ENCODE data around the gene BTG2.
"Not testable (repeated sequence)": the region's sequence is repeated elsewhere in the genome, so short reads cannot be mapped to it uniquely, and the experiment has no call there.

The BTG2 gene

GRCh38 chr1:203296460-203297073, 8.8 kb upstream of the BTG2 start:
- H3K79me2 ChIP-seq (ENCODE audit: insufficient read depth, low read depth): no peaks in the 10 kb centered on the region
- H3K4me1 ChIP-seq (ENCODE audit: low read depth, poor library complexity, severe bottlenecking): peaks cover 100% of the 10 kb centered on the region
- no peak overlapping the region for H3K4me3 ChIP-seq (IDR thresholded peaks at IDR 0.05; ENCODE audit: insufficient read depth, low read depth, low read length)
- H3K9ac ChIP-seq: no peak overlapping the region
- H3K4me2 ChIP-seq: no peak overlapping the region; the same call in 1 of the 2 replicates
- TF ChIP-seq CTCF (conservative IDR thresholded peaks at IDR 0.05; ENCODE audit: low read depth, low read length): no peak
- H4K20me1 ChIP-seq (ENCODE audit: insufficient read depth): no peaks in the 10 kb centered on the region
- H3K36me3 ChIP-seq (ENCODE audit: insufficient read depth): no peaks in the 10 kb centered on the region
- no peak overlapping the region for H2AFZ ChIP-seq (ENCODE audit: low read depth)
- H3K27ac ChIP-seq: no peak overlapping the region; the same call in 1 of the 2 replicates
- no peaks in the 10 kb centered on the region for H3K27me3 ChIP-seq (ENCODE audit: insufficient read depth, low read depth)

GRCh38 chr1:203299169-203299568, 6.2 kb upstream of the BTG2 start:
- peak overlapping the region; percentile 84 for H3K27ac ChIP-seq
- H3K4me2 ChIP-seq: peak overlapping the region; percentile 95
- H4K20me1 ChIP-seq (ENCODE audit: insufficient read depth): no peaks in the 10 kb centered on the region
- H3K4me1 ChIP-seq (ENCODE audit: low read depth, poor library complexity, severe bottlenecking): peaks cover 100% of the 10 kb centered on the region
- H3K27me3 ChIP-seq (ENCODE audit: insufficient read depth, low read depth): no peaks in the 10 kb centered on the region
- peak overlapping the region; percentile 46 for H3K9ac ChIP-seq
- peak overlapping the region; percentile 44 for H3K4me3 ChIP-seq (IDR thresholded peaks at IDR 0.05; ENCODE audit: insufficient read depth, low read depth, low read length)
- H3K79me2 ChIP-seq (ENCODE audit: insufficient read depth, low read depth): peaks cover 7% of the 10 kb centered on the region; the same call in 1 of the 2 replicates
- no peaks in the 10 kb centered on the region for H3K36me3 ChIP-seq (ENCODE audit: insufficient read depth)
- TF ChIP-seq CTCF (conservative IDR thresholded peaks at IDR 0.05; ENCODE audit: low read depth, low read length): no peak
- peak overlapping the region; percentile 15; the same call in 1 of the 2 replicates for H2AFZ ChIP-seq (ENCODE audit: low read depth)

- H3K79me2 ChIP-seq (ENCODE audit: insufficient read depth, low read depth): peaks cover 14% of the 10 kb centered on the region; the same call in 1 of the 2 replicates
- H2AFZ ChIP-seq (ENCODE audit: low read depth): peak overlapping the region; percentile 25
- not testable (repeated sequence) for H3K36me3 ChIP-seq (ENCODE audit: insufficient read depth); H4K20me1 ChIP-seq (ENCODE audit: insufficient read depth); H3K27me3 ChIP-seq (ENCODE audit: insufficient read depth, low read depth)
- TF ChIP-seq CTCF (conservative IDR thresholded peaks at IDR 0.05; ENCODE audit: low read depth, low read length): 0 out of 2 replicates have a peak, but pooled peaks have one; percentile 17
- H3K4me3 ChIP-seq (IDR thresholded peaks at IDR 0.05; ENCODE audit: insufficient read depth, low read depth, low read length): peak overlapping the region; percentile 44
- peak overlapping the region; percentile 84 for H3K27ac ChIP-seq
- H3K9ac ChIP-seq: peak overlapping the region; percentile 46
- peaks cover 100% of the 10 kb centered on the region for H3K4me1 ChIP-seq (ENCODE audit: low read depth, poor library complexity, severe bottlenecking)
- H3K4me2 ChIP-seq: peak overlapping the region; percentile 95
Observed at GRCh38 chr1:203299719-203300429, 5.4 kb upstream of the BTG2 start.

- Histone ChIP-seq H3K27ac (peak overlapping the region; percentile 84), H3K4me1 (ENCODE audit: low read depth, poor library complexity, severe bottlenecking) (peaks cover 93% of the 10 kb centered on the region), H3K4me3 (IDR thresholded peaks at IDR 0.05; ENCODE audit: insufficient read depth, low read depth, low read length) (no peak overlapping the region), H3K36me3 (ENCODE audit: insufficient read depth) (no peaks in the 10 kb centered on the region), H3K27me3 (ENCODE audit: insufficient read depth, low read depth) (no peaks in the 10 kb centered on the region), H3K79me2 (ENCODE audit: insufficient read depth, low read depth) (peaks cover 19% of the 10 kb centered on the region), H3K4me2 (peak overlapping the region; percentile 95), H3K9ac (peak overlapping the region; percentile 46), H4K20me1 (ENCODE audit: insufficient read depth) (peaks cover under 1% of the 10 kb centered on the region; the same call in 1 of the 2 replicates), H2AFZ (ENCODE audit: low read depth) (peak overlapping the region; percentile 25)
- no peak for TF ChIP-seq CTCF (conservative IDR thresholded peaks at IDR 0.05; ENCODE audit: low read depth, low read length)
Observed at GRCh38 chr1:203300441-203301330, 4.6 kb upstream of the BTG2 start.

All from KMS-11 (cell line).